Measurements from ENCODE around the gene CDYL2.

The CDYL2 gene

GRCh38 chr16:80682421-80683070 lies 121.9 kb downstream of the CDYL2 start:
- in situ Hi-C loops (cut with MboI; ENCODE audit: low pct_unique_long_range_greater_than_20kb, low sequenced_read_pairs, unreplicated experiment): no loop called here
- no peak for DNase-seq (ENCODE audit: low spot score)
- no peak for TF ChIP-seq CTCF (IDR thresholded peaks at IDR 0.05; ENCODE audit: extremely low read depth, insufficient read depth, missing control alignments)

GRCh38 chr16:80681436-80681835 lies 123.0 kb downstream of the CDYL2 start:
- DNase-seq (ENCODE audit: low spot score): no peak
- in situ Hi-C loops (cut with MboI; ENCODE audit: low pct_unique_long_range_greater_than_20kb, low sequenced_read_pairs, unreplicated experiment): no loop called here
- TF ChIP-seq CTCF (IDR thresholded peaks at IDR 0.05; ENCODE audit: extremely low read depth, insufficient read depth, missing control alignments): no peak

GRCh38 chr16:80680839-80681238 lies 123.6 kb downstream of the CDYL2 start:
- in situ Hi-C loops (cut with MboI; ENCODE audit: low pct_unique_long_range_greater_than_20kb, low sequenced_read_pairs, unreplicated experiment): no loop called here
- DNase-seq (ENCODE audit: low spot score): no peak

GRCh38 chr16:80680046-80680445 lies 124.4 kb downstream of the CDYL2 start:
- DNase-seq (ENCODE audit: low spot score): no peak
- in situ Hi-C loops (cut with MboI; ENCODE audit: low pct_unique_long_range_greater_than_20kb, low sequenced_read_pairs, unreplicated experiment): no loop called here
- TF ChIP-seq CTCF (IDR thresholded peaks at IDR 0.05; ENCODE audit: extremely low read depth, insufficient read depth, missing control alignments): no peak

More at GRCh38 chr16:80680839-80681238, 123.6 kb downstream of the CDYL2 start:
- no peak for TF ChIP-seq CTCF (IDR thresholded peaks at IDR 0.05; ENCODE audit: extremely low read depth, insufficient read depth, missing control alignments)

GRCh38 chr16:80674884-80675283 lies 129.5 kb downstream of the CDYL2 start:
- no peak for TF ChIP-seq CTCF (IDR thresholded peaks at IDR 0.05; ENCODE audit: extremely low read depth, insufficient read depth, missing control alignments)
- in situ Hi-C loops (cut with MboI; ENCODE audit: low pct_unique_long_range_greater_than_20kb, low sequenced_read_pairs, unreplicated experiment): no loop called here
- DNase-seq (ENCODE audit: low spot score): no peak

- in situ Hi-C loops (cut with MboI; ENCODE audit: low pct_unique_long_range_greater_than_20kb, low sequenced_read_pairs, unreplicated experiment): no loop called here
- no peak for TF ChIP-seq CTCF (IDR thresholded peaks at IDR 0.05; ENCODE audit: extremely low read depth, insufficient read depth, missing control alignments)
- no peak for DNase-seq (ENCODE audit: low spot score)
Measured at GRCh38 chr16:80672379-80672778, 132.0 kb downstream of the CDYL2 start.

Measured in GM13977 (cell line).